Karpas-422 (cell line): Measurements from ENCODE around the gene DNMT1. TPM values are rescaled to one million over a fixed set of nuclear protein-coding genes. Genes with fewer than 3 reads are reported as not detected.
A peak's percentile ranks its signal among the peaks of the same experiment; 100 is the strongest.
"Not testable (repeated sequence)": the region's sequence is repeated elsewhere in the genome, so short reads cannot be mapped to it uniquely, and the experiment has no call there.

Experiments used
- DNase-seq: peaks from one replicate; pipeline ENCODE4 v3.0.0-alpha.2; 2015
- H2AFZ ChIP-seq: fragments of 200-600 bp; sonication (generic); 2 replicates; pipeline ENCODE4 v1.6.1; 2014; ENCODE audit warnings: antibody characterized with exemption, low read length, mixed read lengths
- H3K27ac ChIP-seq: fragments of 200-600 bp; sonication (generic); 2 replicates; pipeline ENCODE4 v1.5.1; 2014; ENCODE audit warnings: mild to moderate bottlenecking, low read length, moderate library complexity
- H3K27me3 ChIP-seq: fragments of 200-600 bp; sonication (generic); 2 replicates; pipeline ENCODE4 v1.6.1; 2014; ENCODE audit warnings: low read length, mixed read lengths
- H3K36me3 ChIP-seq: fragments of 200-600 bp; sonication (generic); 2 replicates; pipeline ENCODE4 v1.6.1; 2014; ENCODE audit warnings: low read length, mixed read lengths; ENCODE audit not compliant: insufficient read depth
- H3K4me1 ChIP-seq: fragments of 200-600 bp; sonication (generic); 2 replicates; pipeline ENCODE4 v1.6.1; 2014; ENCODE audit warnings: mild to moderate bottlenecking, low read length, mixed read lengths
- H3K4me2 ChIP-seq: fragments of 200-600 bp; sonication (generic); 2 replicates; pipeline ENCODE4 v1.6.1; 2014; ENCODE audit warnings: low read length, low read depth, mild to moderate bottlenecking; ENCODE audit not compliant: poor library complexity, severe bottlenecking
- H3K4me3 ChIP-seq: fragments of 200-600 bp; sonication (generic); 2 replicates; pipeline ENCODE4 v1.5.1; 2014; ENCODE audit warnings: mild to moderate bottlenecking, antibody characterized with exemption, low read length, mixed read lengths
- H3K79me2 ChIP-seq: fragments of 200-600 bp; sonication (generic); 2 replicates; pipeline ENCODE4 v1.6.1; 2014; ENCODE audit warnings: mild to moderate bottlenecking, low read length, mixed read lengths
- H3K9ac ChIP-seq: fragments of 200-600 bp; sonication (generic); 2 replicates; pipeline ENCODE4 v1.6.0; 2014; ENCODE audit warnings: low read length
- H3K9me2 ChIP-seq: fragments of 200-600 bp; sonication (generic), shearing (Covaris generic); replicated peaks from 2 replicates; pipeline ENCODE4 v1.6.0; 2014; ENCODE audit warnings: mild to moderate bottlenecking, low read length, moderate library complexity; ENCODE audit not compliant: insufficient read depth
- H3K9me3 ChIP-seq: fragments of 300-700, 200-600 bp; sonication (generic); 2 replicates; pipeline ENCODE4 v1.6.1; 2014; ENCODE audit warnings: low read length, mixed read lengths
- H4K20me1 ChIP-seq: fragments of 200-600 bp; sonication (generic); 2 replicates; pipeline ENCODE4 v1.6.1; 2014; ENCODE audit warnings: mild to moderate bottlenecking, antibody characterized with exemption, low read length, low read depth; ENCODE audit not compliant: insufficient read depth
- total RNA-seq: library from RNA; depleted of rRNA; stranded (reverse); fragments of >200 nt; shearing (Covaris generic); gene quantifications from 2 replicates; pipeline ENCODE4 v1.2.3, GENCODE V29; 2014; ENCODE audit warnings: low replicate concordance; rRNA removed

The DNMT1 gene
- total RNA-seq = 94.9 and 145 TPM in 2 replicates

- DNase-seq = peak; percentile 99
- peak within 1 kb of the TSS; percentile 98 for H3K4me2 ChIP-seq
- H3K27ac ChIP-seq = peak within 1 kb of the TSS; percentile 81
- H3K27me3 ChIP-seq = no peaks in the 10 kb centered on the region
- no peaks in the 10 kb centered on the region for H3K9me3 ChIP-seq
- H3K4me3 ChIP-seq = peak within 1 kb of the TSS; percentile 97
- peak within 1 kb of the TSS; percentile 96 for H3K9ac ChIP-seq
- H4K20me1 ChIP-seq = peaks cover 32% of the 10 kb centered on the region
- no peaks in the 10 kb centered on the region for H3K9me2 ChIP-seq
- peaks cover 23% of the 10 kb centered on the region for H3K36me3 ChIP-seq
- H3K79me2 ChIP-seq = peaks cover 50% of the 10 kb centered on the region
- peaks cover 50% of the 10 kb centered on the region for H3K4me1 ChIP-seq
- peak within 1 kb of the TSS; percentile 38; the same call in 1 of the 2 replicates for H2AFZ ChIP-seq
Observed at GRCh38 chr19:10194500-10195198, at the start of gene DNMT1. Gene DNMT1 (minus strand): TSS chr19:10194953. CDS start chr19:10194899, 54 bp downstream.

GRCh38 chr19:10243606-10244005, 48.9 kb upstream of the DNMT1 start:
- Histone ChIP-seq H3K36me3 (no peaks in the 10 kb centered on the region), H3K9me2 (no peaks in the 10 kb centered on the region), H3K4me1 (peaks cover 90% of the 10 kb centered on the region), H3K9ac (peak overlapping the region; percentile 30; the same call in 1 of the 2 replicates), H3K27me3 (no peaks in the 10 kb centered on the region), H3K79me2 (no peaks in the 10 kb centered on the region), H4K20me1 (no peaks in the 10 kb centered on the region), H2AFZ (no peak overlapping the region), H3K27ac (peak overlapping the region; percentile 100), H3K4me3 (no peak overlapping the region), H3K9me3 (no peaks in the 10 kb centered on the region), H3K4me2 (no peak overlapping the region)
- DNase-seq = no peak

- peak overlapping the region; percentile 100 for H3K27ac ChIP-seq
- peak overlapping the region; percentile 55 for H3K4me2 ChIP-seq
- H3K36me3 ChIP-seq, H3K27me3 ChIP-seq, H3K9me3 ChIP-seq, H2AFZ ChIP-seq, H3K4me3 ChIP-seq, H3K9me2 ChIP-seq, H3K79me2 ChIP-seq, H4K20me1 ChIP-seq: not testable (repeated sequence)
- peak; percentile 55 for DNase-seq
- H3K4me1 ChIP-seq = peaks cover 96% of the 10 kb centered on the region
- peak overlapping the region; percentile 55; the same call in 1 of the 2 replicates for H3K9ac ChIP-seq
Observed at GRCh38 chr19:10241826-10242449, 47.2 kb upstream of the DNMT1 start.

GRCh38 chr19:10238172-10238783, 43.5 kb upstream of the DNMT1 start:
- peak; percentile 81 for DNase-seq

GRCh38 chr19:10237702-10238101, 42.9 kb upstream of the DNMT1 start:
- no peaks in the 10 kb centered on the region for H3K36me3 ChIP-seq
- peak overlapping the region; percentile 100 for H3K27ac ChIP-seq
- no peak for DNase-seq
- H3K4me2 ChIP-seq = peak overlapping the region; percentile 99
- no peaks in the 10 kb centered on the region for H3K79me2 ChIP-seq
- no peaks in the 10 kb centered on the region for H4K20me1 ChIP-seq
- peaks cover 90% of the 10 kb centered on the region for H3K4me1 ChIP-seq
- H3K4me3 ChIP-seq = no peak overlapping the region; the same call in 1 of the 2 replicates
- H3K9me3 ChIP-seq = no peaks in the 10 kb centered on the region
- no peaks in the 10 kb centered on the region for H3K27me3 ChIP-seq
- no peaks in the 10 kb centered on the region for H3K9me2 ChIP-seq
- peak overlapping the region; percentile 62 for H3K9ac ChIP-seq
- no peak overlapping the region for H2AFZ ChIP-seq

More at GRCh38 chr19:10238172-10238783, 43.5 kb upstream of the DNMT1 start:
- H3K4me3 ChIP-seq = no peak overlapping the region
- no peaks in the 10 kb centered on the region for H3K79me2 ChIP-seq
- no peaks in the 10 kb centered on the region for H3K9me2 ChIP-seq
- no peaks in the 10 kb centered on the region for H4K20me1 ChIP-seq
- peak overlapping the region; percentile 31 for H3K4me2 ChIP-seq
- H3K9ac ChIP-seq = peak overlapping the region; percentile 62
- H3K9me3 ChIP-seq = no peaks in the 10 kb centered on the region
- H3K36me3 ChIP-seq = no peaks in the 10 kb centered on the region
- no peak overlapping the region for H2AFZ ChIP-seq
- H3K4me1 ChIP-seq = peaks cover 93% of the 10 kb centered on the region
- no peaks in the 10 kb centered on the region for H3K27me3 ChIP-seq
- H3K27ac ChIP-seq = peak overlapping the region; percentile 100

- Histone ChIP-seq H3K9ac (peak overlapping the region; percentile 67), H3K4me1 (peaks cover 84% of the 10 kb centered on the region), H3K4me3 (peak overlapping the region; percentile 48), H3K27ac (peak overlapping the region; percentile 100), H3K4me2 (peak overlapping the region; percentile 99)
- H3K9me3 ChIP-seq, H3K36me3 ChIP-seq, H3K27me3 ChIP-seq, H2AFZ ChIP-seq, DNase-seq, H3K79me2 ChIP-seq, H4K20me1 ChIP-seq, H3K9me2 ChIP-seq: not testable (repeated sequence)
Observed at GRCh38 chr19:10235409-10235808, 40.7 kb upstream of the DNMT1 start.

GRCh38 chr19:10235003-10235402, 40.2 kb upstream of the DNMT1 start:
- no peaks in the 10 kb centered on the region for H3K9me3 ChIP-seq
- H3K79me2 ChIP-seq = peaks cover 9% of the 10 kb centered on the region
- H3K9ac ChIP-seq = peak overlapping the region; percentile 49
- H3K27me3 ChIP-seq = no peaks in the 10 kb centered on the region
- no peak overlapping the region for H3K4me3 ChIP-seq
- no peak overlapping the region for H2AFZ ChIP-seq
- DNase-seq = no peak
- no peaks in the 10 kb centered on the region for H4K20me1 ChIP-seq
- H3K9me2 ChIP-seq = no peaks in the 10 kb centered on the region
- no peaks in the 10 kb centered on the region for H3K36me3 ChIP-seq
- H3K27ac ChIP-seq = peak overlapping the region; percentile 100
- peak overlapping the region; percentile 99 for H3K4me2 ChIP-seq
- H3K4me1 ChIP-seq = peaks cover 84% of the 10 kb centered on the region

GRCh38 chr19:10233946-10234345, 39.2 kb upstream of the DNMT1 start:
- Histone ChIP-seq H3K9me3 (no peaks in the 10 kb centered on the region), H3K36me3 (no peaks in the 10 kb centered on the region), H3K4me1 (peaks cover 87% of the 10 kb centered on the region), H3K9ac (no peak overlapping the region), H3K27ac (peak overlapping the region; percentile 100), H4K20me1 (no peaks in the 10 kb centered on the region), H3K4me3 (no peak overlapping the region), H3K9me2 (no peaks in the 10 kb centered on the region), H3K27me3 (no peaks in the 10 kb centered on the region), H3K4me2 (peak overlapping the region; percentile 26), H2AFZ (no peak overlapping the region), H3K79me2 (peaks cover 18% of the 10 kb centered on the region)
- peak; percentile 71 for DNase-seq
